ENCODE measurements around the gene KDM1B. TPM values are rescaled to one million over a fixed set of nuclear protein-coding genes. Genes with fewer than 3 reads are reported as not detected.

Gene KDM1B
- total RNA-seq, 4 donors from 2014 or later, result 14.5 to 29.9 (median 26.0) TPM

- no peak for TF ChIP-seq POLR2A (IDR thresholded peaks at IDR 0.05)
- peak in 1 of 5 experiments; percentile 25 for TF ChIP-seq CTCF (IDR thresholded peaks at IDR 0.05 in 4 of 5, conservative IDR thresholded peaks at IDR 0.05 in 1 of 5)
- no peaks in the 10 kb centered on the region for H3K9me3 ChIP-seq
- intact Hi-C loops (cut with DNase I; ENCODE audit: low total_unique reads) (loop anchor here (5.0 kb wide), 1 partner anchor 242 kb away; no protein-coding TSS in a partner anchor), in situ Hi-C loops (cut with MboI; ENCODE audit: low sequenced_read_pairs in 4 of 4) (no loop called here)
- no peaks in the 10 kb centered on the region for H3K27me3 ChIP-seq
- H3K36me3 ChIP-seq, result peaks cover 0 to 21% of the 10 kb centered on the region in 2 donors
- DNase-seq (peak; percentile 45 to 75), ATAC-seq (peak; percentile 45 to 51)
- H3K4me1 ChIP-seq, result peaks cover 34 to 38% of the 10 kb centered on the region in 2 donors
- peak overlapping the region in 1 of 4 donors; percentile 32 for H3K4me3 ChIP-seq
- H3K27ac ChIP-seq, result peak overlapping the region; percentile 71 to 100 (median 82)
Measured at GRCh38 chr6:18260448-18261106, 105.4 kb downstream of the KDM1B start.

DNA sequence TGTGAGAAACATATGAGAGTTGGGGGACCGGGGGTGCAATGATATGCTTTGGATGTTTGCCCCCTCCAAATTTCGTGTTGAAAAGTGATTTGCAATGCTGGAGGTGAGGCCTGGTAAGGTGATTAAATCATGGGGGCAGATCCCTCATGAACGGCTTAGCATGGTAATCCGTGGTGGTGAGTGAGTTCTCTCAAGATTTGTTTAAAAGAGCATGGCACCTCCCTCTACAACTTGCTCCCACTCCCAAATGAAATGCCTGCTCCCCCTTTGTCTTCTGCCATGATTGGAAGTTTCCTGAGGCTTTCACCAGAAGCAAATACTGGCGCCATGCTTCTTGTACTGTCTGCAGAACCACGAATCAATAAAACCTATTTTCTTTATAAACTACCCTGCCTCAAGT is 106.7 kb downstream of the KDM1B start:
- intact Hi-C loops (cut with DNase I; ENCODE audit: low total_unique reads) (loop anchor here (2.0 to 5.0 kb wide), 2 partner anchors 125 to 240 kb away; partner anchors contain the start of gene RNF144B), in situ Hi-C loops (cut with MboI; ENCODE audit: low sequenced_read_pairs in 4 of 4) (no loop called here)
- H3K9me3 ChIP-seq, result no peaks in the 10 kb centered on the region
- peak overlapping the region; percentile 71 to 100 (median 82) for H3K27ac ChIP-seq
- no peak overlapping the region for H3K4me3 ChIP-seq
- DNase-seq (no peak), ATAC-seq (no peak)
- H3K27me3 ChIP-seq, result no peaks in the 10 kb centered on the region
- TF ChIP-seq CTCF (IDR thresholded peaks at IDR 0.05 in 4 of 5, conservative IDR thresholded peaks at IDR 0.05 in 1 of 5) (no peak), POLR2A (IDR thresholded peaks at IDR 0.05) (no peak)
- peaks cover 0 to 8% of the 10 kb centered on the region in 2 donors for H3K36me3 ChIP-seq
- peaks cover 34 to 38% of the 10 kb centered on the region in 2 donors for H3K4me1 ChIP-seq

GRCh38 chr6:18262702-18263417 is 107.6 kb downstream of the KDM1B start:
- DNase-seq (no peak), ATAC-seq (no peak)
- Histone ChIP-seq H3K4me3 (peak overlapping the region; percentile 76 to 98 (median 90)), H3K36me3 (no peaks in the 10 kb centered on the region), H3K27ac (peak overlapping the region; percentile 25 to 100 (median 88)), H3K4me1 (peaks cover 34 to 38% of the 10 kb centered on the region in 2 donors), H3K27me3 (no peaks in the 10 kb centered on the region), H3K9me3 (no peaks in the 10 kb centered on the region)
- in situ Hi-C loops (cut with MboI; ENCODE audit: low sequenced_read_pairs in 4 of 4) (no loop called here), intact Hi-C loops (cut with DNase I; ENCODE audit: low total_unique reads) (loop anchor here (2.0 to 5.0 kb wide), 2 partner anchors 124 to 239 kb away; partner anchors contain the start of gene RNF144B)
- TF ChIP-seq POLR2A (IDR thresholded peaks at IDR 0.05) (no peak), CTCF (IDR thresholded peaks at IDR 0.05 in 4 of 5, conservative IDR thresholded peaks at IDR 0.05 in 1 of 5) (no peak)

- intact Hi-C loops (cut with DNase I; ENCODE audit: low total_unique reads), result loop anchor here (2.0 to 5.0 kb wide), 4 partner anchors 39 to 239 kb away; partner anchors contain the start of genes KDM1B, RNF144B and TPMT
Measured at GRCh38 chr6:18263418-18264218, 108.4 kb downstream of the KDM1B start.

More at GRCh38 chr6:18263418-18264218, 108.4 kb downstream of the KDM1B start:
- ATAC-seq (no peak), DNase-seq (no peak)
- no peak for TF ChIP-seq POLR2A (IDR thresholded peaks at IDR 0.05)
- no peak for TF ChIP-seq CTCF (IDR thresholded peaks at IDR 0.05 in 4 of 5, conservative IDR thresholded peaks at IDR 0.05 in 1 of 5)
- peak overlapping the region; percentile 86 to 100 (median 96) for H3K27ac ChIP-seq
- H3K36me3 ChIP-seq, result no peaks in the 10 kb centered on the region
- H3K4me3 ChIP-seq, result peak overlapping the region; percentile 76 to 98 (median 90)
- in situ Hi-C loops (cut with MboI; ENCODE audit: low sequenced_read_pairs in 4 of 4), result no loop called here
- no peaks in the 10 kb centered on the region for H3K9me3 ChIP-seq
- H3K27me3 ChIP-seq, result no peaks in the 10 kb centered on the region
- H3K4me1 ChIP-seq, result peaks cover 34 to 38% of the 10 kb centered on the region in 2 donors
